ENCODE results near the gene POC1A.

GRCh38 chr3:52173101-52173500 lies 18.9 kb upstream of the POC1A start:
- TF ChIP-seq BHLHE40 (IDR thresholded peaks at IDR 0.05; ENCODE audit: borderline replicate concordance) (no peak), L3MBTL2 (conservative IDR thresholded peaks at IDR 0.05) (no peak), SUZ12 (IDR thresholded peaks at IDR 0.05) (no peak), NFRKB (IDR thresholded peaks at IDR 0.05) (no peak)

All from HEK293T (cell line).